ENCODE results near the gene MYO1D. TPM values are rescaled to one million over a fixed set of nuclear protein-coding genes. Genes with fewer than 3 reads are reported as not detected.

Gene MYO1D
- total and polyA plus RNA-seq, 11 donors: 3.3 to 15.5 (median 8.9) TPM

DNA sequence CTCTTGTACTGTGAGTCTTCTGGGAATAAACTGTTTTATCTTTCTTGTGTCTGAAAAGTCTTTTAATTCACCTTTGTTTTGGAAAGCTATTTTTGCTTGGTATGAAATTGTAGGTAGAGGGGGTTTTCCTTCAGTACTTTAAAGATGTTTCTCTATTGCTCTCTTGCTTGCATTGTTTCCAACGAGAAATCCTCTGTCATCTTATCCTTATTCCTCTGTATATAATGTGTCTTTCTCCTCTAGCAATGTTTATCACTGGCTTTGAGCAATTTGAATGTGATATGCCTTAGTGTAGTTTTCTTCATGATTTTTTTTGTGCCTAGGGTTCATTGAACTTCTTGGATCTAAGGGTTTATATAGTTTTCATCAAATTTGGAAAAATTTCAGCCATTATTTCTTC is 293.9 kb downstream of the MYO1D start:
- Histone ChIP-seq H3K36me3 (no peaks in the 10 kb centered on the region), H3K27ac (no peak overlapping the region), H3K4me3 (no peak overlapping the region), H3K4me1 (no peaks in the 10 kb centered on the region), H3K27me3 (no peaks in the 10 kb centered on the region), H3K9me3 (peaks cover 0 to 29% (median 15%) of the 10 kb centered on the region in 12 donors)
- ATAC-seq: no peak
- 90 to 96% (median 92%) methylated on average over 1 of the region's 1 CpG for WGBS, 4 donors
- TF ChIP-seq POLR2A (IDR thresholded peaks at IDR 0.05): no peak
- no peak for DNase-seq
- intact Hi-C loops (cut with DNase I): no loop called here

DNA sequence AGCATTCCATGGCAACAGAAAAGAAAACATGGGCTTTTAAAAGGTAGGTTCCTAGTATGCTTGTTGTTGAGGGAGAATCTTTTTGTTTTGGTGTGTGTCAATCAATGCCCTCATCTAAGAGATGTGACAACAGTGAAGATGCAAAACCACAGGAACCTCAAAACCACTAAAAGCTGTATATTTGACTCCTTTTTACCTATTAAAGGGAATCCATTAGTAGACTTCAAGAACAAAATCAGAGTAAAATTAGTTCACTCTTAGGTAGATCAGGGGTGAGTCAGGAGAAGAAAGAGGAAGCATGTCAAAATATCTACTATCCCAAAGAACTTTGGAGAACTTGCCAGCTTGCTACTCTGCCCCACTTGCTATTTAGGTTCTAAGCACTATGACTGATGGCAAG is 301.1 kb downstream of the MYO1D start:
- H3K4me1 ChIP-seq: no peaks in the 10 kb centered on the region
- no peak overlapping the region for H3K4me3 ChIP-seq
- TF ChIP-seq, protein P1, sequence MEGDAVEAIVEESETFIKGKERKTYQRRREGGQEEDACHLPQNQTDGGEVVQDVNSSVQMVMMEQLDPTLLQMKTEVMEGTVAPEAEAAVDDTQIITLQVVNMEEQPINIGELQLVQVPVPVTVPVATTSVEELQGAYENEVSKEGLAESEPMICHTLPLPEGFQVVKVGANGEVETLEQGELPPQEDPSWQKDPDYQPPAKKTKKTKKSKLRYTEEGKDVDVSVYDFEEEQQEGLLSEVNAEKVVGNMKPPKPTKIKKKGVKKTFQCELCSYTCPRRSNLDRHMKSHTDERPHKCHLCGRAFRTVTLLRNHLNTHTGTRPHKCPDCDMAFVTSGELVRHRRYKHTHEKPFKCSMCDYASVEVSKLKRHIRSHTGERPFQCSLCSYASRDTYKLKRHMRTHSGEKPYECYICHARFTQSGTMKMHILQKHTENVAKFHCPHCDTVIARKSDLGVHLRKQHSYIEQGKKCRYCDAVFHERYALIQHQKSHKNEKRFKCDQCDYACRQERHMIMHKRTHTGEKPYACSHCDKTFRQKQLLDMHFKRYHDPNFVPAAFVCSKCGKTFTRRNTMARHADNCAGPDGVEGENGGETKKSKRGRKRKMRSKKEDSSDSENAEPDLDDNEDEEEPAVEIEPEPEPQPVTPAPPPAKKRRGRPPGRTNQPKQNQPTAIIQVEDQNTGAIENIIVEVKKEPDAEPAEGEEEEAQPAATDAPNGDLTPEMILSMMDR (IDR thresholded peaks at IDR 0.05): no peak
- TF ChIP-seq POLR2A (IDR thresholded peaks at IDR 0.05): no peak
- peaks cover 0 to 5% (median 2%) of the 10 kb centered on the region in 12 donors for H3K9me3 ChIP-seq
- no peaks in the 10 kb centered on the region for H3K27me3 ChIP-seq
- intact Hi-C loops (cut with DNase I): loop anchor here in 1 of 10 donors (10.0 kb wide), 1 partner anchor 51 kb away; no protein-coding TSS in a partner anchor
- DNase-seq (no peak), ATAC-seq (no peak)
- no peak overlapping the region for H3K27ac ChIP-seq
- no peaks in the 10 kb centered on the region for H3K36me3 ChIP-seq

DNA sequence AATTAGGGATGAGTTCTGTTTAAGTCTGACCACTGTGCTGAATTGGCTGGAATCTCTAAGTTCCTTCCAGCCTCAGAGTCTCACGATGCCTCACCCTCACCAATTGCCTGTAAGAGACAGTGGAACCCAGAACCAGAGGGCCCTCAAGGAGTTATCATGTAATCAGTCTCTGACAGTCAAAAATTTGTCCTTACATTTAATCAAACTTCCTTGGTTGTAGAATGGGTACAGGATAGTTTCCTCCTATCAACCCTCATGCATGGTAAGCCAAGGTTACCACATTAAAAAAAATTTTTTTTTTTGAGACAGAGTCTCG is 306.9 kb downstream of the MYO1D start:
- 69 to 100% (median 86%) methylated on average over 2 of the region's 2 CpGs for WGBS, 4 donors
- TF ChIP-seq, protein P1 (IDR thresholded peaks at IDR 0.05): no peak
- no peak for TF ChIP-seq POLR2A (IDR thresholded peaks at IDR 0.05)
- intact Hi-C loops (cut with DNase I): loop anchor here in 1 of 10 donors (10.0 kb wide), 1 partner anchor 45 kb away; no protein-coding TSS in a partner anchor
- Histone ChIP-seq H3K4me1 (no peaks in the 10 kb centered on the region), H3K27ac (no peak overlapping the region), H3K36me3 (no peaks in the 10 kb centered on the region), H3K9me3 (no peaks in the 10 kb centered on the region), H3K27me3 (no peaks in the 10 kb centered on the region), H3K4me3 (no peak overlapping the region)
- DNase-seq: no peak
- ATAC-seq: no peak

DNA sequence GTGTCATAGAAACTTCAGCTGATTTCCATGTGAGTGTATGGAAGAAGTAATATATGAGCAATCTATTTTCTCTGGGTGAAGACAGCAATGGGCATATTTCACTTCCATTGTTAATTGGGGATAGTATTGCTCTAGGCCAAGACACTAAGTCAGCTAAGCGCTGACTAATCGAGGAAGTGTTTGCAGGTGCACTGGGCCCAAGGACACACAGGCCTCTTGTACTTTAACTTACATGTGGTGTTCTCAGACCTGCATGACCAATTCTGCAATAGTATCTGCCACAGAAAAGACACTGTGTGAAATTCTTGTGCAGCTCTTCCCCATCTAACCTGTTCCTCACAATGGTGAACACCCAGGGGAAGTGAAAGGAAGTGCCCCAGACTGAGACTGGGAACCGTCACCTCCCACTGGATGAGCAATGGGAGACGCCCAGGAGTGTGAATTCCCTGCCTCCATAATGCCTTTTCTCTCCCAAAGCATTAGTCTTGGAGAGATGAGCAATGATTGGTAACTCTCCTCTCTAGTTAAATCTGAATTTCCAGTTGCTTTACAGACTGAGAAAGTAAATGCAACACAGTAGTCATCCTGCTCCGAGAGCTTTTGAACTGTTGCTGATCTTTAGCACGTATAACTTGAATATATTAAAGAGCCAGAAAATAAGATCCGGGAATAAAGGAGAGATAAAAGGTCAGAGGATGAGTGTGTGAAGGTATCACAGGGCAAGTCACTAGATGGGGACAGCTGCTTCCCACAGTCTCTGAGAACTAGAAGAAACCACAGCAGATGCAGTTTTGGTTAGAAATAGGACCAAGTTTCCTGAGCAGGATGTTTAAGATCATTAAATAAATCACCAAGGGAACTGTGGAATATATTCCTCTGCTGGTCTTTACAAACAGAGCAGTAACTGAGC is 307.5 kb downstream of the MYO1D start:
- 72 to 81% (median 80%) methylated on average over 7 of the region's 7 CpGs for WGBS, 4 donors
- no peaks in the 10 kb centered on the region for H3K27me3 ChIP-seq
- H3K4me1 ChIP-seq: no peaks in the 10 kb centered on the region
- no peaks in the 10 kb centered on the region for H3K36me3 ChIP-seq
- no peaks in the 10 kb centered on the region for H3K9me3 ChIP-seq
- no peak for ATAC-seq
- DNase-seq: no peak
- TF ChIP-seq POLR2A (IDR thresholded peaks at IDR 0.05): no peak
- TF ChIP-seq, protein P1 (IDR thresholded peaks at IDR 0.05): no peak
- no peak overlapping the region for H3K4me3 ChIP-seq
- intact Hi-C loops (cut with DNase I): loop anchor here in 1 of 10 donors (10.0 kb wide), 1 partner anchor 45 kb away; no protein-coding TSS in a partner anchor
- H3K27ac ChIP-seq: no peak overlapping the region
